HG03045 (cell line): ENCODE data around the gene GRAP2.

Source experiments
- ATAC-seq: cut with Tn5 transposase; IDR thresholded peaks from one replicate; pipeline ENCODE4 v1.9.1; 2021; ENCODE audit warnings: mild to moderate bottlenecking, moderate library complexity; ENCODE audit not compliant: unreplicated experiment

The GRAP2 gene

GRCh38 chr22:39923696-39924095 is 22.8 kb downstream of the GRAP2 start:
- no peak for ATAC-seq

GRCh38 chr22:39924286-39924685 is 23.4 kb downstream of the GRAP2 start:
- ATAC-seq, result no peak

- no peak for ATAC-seq
Measured at GRCh38 chr22:39925273-39925672, 24.4 kb downstream of the GRAP2 start.

GRCh38 chr22:39925909-39926679 is 25.2 kb downstream of the GRAP2 start:
- no peak for ATAC-seq

GRCh38 chr22:39926753-39927152 is 25.9 kb downstream of the GRAP2 start:
- ATAC-seq, result no peak

- ATAC-seq, result no peak
Measured at GRCh38 chr22:39927544-39927943, 26.7 kb downstream of the GRAP2 start.

GRCh38 chr22:39928536-39929520 is 27.9 kb downstream of the GRAP2 start:
- ATAC-seq, result no peak

GRCh38 chr22:39931251-39931650 is 30.4 kb downstream of the GRAP2 start:
- no peak for ATAC-seq

GRCh38 chr22:39932166-39932565 is 31.3 kb downstream of the GRAP2 start:
- no peak for ATAC-seq

- ATAC-seq, result no peak
Measured at GRCh38 chr22:39932918-39933649, 32.2 kb downstream of the GRAP2 start.

- no peak for ATAC-seq
Measured at GRCh38 chr22:39933741-39934140, 32.9 kb downstream of the GRAP2 start.

GRCh38 chr22:39935116-39935515 is 34.2 kb downstream of the GRAP2 start:
- no peak for ATAC-seq

GRCh38 chr22:39935612-39936011 is 34.7 kb downstream of the GRAP2 start:
- no peak for ATAC-seq

GRCh38 chr22:39936523-39937145 is 35.8 kb downstream of the GRAP2 start:
- no peak for ATAC-seq

- no peak for ATAC-seq
Measured at GRCh38 chr22:39937906-39938305, 37.0 kb downstream of the GRAP2 start.

- ATAC-seq, result no peak
Measured at GRCh38 chr22:39938509-39939111, 37.7 kb downstream of the GRAP2 start.

- ATAC-seq, result no peak
Measured at GRCh38 chr22:39939830-39940229, 38.9 kb downstream of the GRAP2 start.

GRCh38 chr22:39940757-39941305 is 39.9 kb downstream of the GRAP2 start:
- no peak for ATAC-seq

GRCh38 chr22:39941601-39942000 is 40.7 kb downstream of the GRAP2 start:
- ATAC-seq, result no peak
